GM19043 (cell line): ENCODE data around the gene TMEM51.

Source experiments
- ATAC-seq: cut with Tn5 transposase; IDR thresholded peaks from one replicate; pipeline ENCODE4 v1.9.1; 2021; ENCODE audit warnings: low read depth; ENCODE audit not compliant: unreplicated experiment

Gene TMEM51

DNA sequence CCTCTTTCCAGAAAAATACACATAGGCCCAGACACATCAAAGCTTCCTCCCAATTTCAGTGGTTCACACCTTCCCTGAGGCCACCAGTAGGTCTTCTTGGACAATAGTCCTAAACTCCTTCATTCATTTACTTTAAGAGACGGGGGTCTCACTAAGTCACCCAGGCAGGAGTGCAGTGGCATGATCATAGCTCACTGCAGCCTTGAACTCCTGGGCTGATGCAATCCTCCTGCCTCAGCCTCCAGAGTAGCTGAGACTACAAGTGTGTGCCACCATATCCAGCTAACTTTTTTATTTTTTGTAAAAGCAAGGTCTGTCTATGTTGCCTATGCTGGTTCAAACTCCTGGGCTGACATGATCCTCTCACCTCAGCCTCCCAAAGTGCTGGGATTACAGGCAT is 85.2 kb downstream of the TMEM51 start:
- no peak for ATAC-seq

GRCh38 chr1:15242766-15243165 is 89.2 kb downstream of the TMEM51 start:
- ATAC-seq, result no peak

- ATAC-seq, result no peak
Observed at GRCh38 chr1:15243275-15244043, 89.9 kb downstream of the TMEM51 start.

DNA sequence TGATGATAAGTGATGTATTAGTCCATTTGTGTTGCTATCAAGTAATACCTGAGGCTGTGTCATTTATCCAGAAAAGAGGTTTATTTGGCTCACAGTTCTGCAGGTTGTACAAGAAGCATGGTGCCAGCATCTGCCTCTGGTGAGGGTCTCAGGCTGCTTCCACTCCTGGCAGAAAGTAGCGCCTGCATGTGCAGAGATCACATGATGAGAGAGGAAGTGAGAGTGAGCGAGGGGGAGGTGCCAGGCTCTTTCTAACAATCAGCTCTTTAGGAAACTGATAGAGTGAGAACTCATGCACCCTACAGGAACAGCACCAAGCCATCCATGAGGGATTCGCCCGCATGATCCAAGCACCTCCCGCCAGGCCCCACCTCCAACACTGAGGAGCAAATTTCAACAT is 91.3 kb downstream of the TMEM51 start:
- no peak for ATAC-seq

DNA sequence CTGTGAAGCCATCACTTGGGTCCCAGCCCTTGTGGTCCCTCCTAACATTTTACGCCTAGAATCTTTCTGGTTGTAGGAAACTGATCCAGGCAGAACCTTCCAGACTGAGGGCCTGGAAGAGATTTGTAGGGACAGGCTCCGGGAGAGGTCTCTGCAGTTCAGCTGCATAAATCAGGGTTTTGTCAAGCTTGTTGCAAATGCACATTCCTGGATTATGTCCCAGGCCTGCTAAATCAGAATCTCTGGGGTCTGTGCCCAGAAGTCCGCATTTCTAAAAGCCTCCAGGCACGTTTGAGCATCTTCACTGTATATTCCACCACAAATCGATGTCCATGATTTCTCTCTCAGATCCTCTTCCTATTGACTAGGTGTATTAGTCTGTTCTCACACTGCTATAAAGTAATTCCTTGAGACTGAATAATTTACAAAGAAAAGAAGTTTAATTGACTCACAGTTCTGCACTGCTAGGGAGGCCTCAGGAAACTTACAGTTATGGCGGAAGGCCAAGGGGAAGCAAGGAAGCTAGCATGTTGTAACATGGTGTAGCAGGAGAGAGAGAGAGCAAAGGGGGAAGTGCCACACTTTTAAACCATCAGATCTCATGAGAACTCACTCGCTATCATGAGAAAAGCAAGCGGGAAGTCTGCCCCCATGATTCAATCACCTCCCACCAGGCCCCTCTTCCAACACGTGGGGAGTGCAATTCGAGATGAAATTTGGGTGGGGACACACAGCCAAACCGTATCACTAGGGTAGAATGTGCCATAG is 92.2 kb downstream of the TMEM51 start:
- ATAC-seq, result no peak

DNA sequence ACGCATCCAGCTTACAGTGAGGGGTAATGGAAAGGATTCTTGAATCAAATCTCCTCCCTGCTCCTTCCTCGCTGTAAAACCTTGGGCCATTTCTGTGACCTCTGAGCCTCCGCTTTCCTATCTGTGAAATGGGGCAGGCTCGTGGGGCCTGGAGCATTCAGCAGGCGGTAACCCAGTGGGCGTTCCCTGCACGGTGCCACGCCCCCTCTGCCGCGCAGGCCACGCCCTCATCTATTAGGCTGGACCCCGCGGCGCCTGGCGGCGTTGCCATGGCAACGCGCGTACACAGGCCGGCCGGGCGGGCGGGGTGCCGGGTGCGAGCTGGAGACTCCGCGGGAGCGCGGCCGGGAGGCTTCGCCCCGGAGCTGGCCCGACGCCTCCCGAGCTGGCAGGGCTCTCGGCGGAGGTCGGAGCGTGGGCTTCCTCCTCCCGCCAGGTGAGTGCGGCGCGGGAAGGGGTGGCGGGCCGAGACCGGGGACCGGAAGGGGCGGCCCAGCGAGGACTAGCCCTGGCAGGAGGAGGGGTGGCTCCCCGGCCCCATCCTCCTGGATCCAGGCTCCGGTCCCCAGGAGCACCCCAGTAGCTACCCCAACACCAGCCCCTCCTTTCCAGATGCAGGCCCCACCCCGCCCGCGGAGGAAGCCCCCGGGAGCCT is 93.5 kb downstream of the TMEM51 start, which contains the start of gene FHAD1:
Gene FHAD1 (plus strand): TSS at position 264 of the 655 bp plus-strand sequence. CDS start 4,562 bp downstream, outside the sequence.
- ATAC-seq, result peak; percentile 49

- no peak for ATAC-seq
Observed at GRCh38 chr1:15248216-15248615, 94.7 kb downstream of the TMEM51 start.

- no peak for ATAC-seq
Observed at GRCh38 chr1:15249081-15249480, 95.5 kb downstream of the TMEM51 start.

DNA sequence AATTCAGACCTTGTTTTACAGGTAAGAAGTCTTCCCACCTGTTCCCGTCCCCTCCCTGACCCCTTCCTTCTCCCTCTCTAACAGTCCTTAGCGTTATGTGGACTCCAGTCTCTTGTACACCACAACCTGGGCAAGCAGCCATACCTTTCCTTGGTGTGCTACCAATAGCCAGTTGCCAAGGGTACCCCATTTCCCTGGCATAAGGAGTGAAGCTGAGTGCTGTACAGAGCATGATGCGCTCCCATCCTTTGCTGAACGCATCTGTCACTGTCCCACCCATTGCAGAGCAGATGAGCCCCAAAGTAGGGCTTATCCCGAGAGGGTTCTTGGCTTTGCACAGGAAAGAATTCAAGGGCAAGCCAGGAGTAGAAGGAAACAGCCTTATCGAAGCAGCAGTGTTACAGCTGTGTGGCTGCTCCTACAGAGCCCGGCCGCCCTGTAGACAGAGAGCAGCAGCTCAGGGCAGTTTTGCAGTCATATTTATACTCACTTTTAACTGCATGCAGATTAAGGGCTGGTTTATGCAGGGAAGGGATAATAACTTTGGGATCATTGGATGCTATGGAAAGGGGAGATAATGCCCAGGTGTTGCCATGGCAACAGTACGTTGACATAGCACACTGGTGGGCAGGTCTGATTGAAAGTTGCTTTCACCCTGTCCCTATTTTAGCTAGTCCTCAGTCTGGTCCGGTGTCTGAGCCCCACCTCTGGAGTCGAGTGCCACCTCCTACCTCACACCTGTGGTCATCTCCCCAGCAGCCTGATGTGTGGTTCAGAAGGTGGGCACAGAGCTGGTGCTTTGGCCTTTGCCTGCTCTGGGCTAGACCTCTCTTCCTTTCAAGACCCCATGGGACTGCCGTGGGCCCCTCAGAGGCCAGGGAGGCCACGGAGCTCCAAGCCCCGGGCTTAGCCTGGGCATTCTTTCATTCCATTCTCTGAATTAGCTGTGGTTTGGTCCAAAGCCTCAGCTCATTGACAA is 98.6 kb downstream of the TMEM51 start:
- no peak for ATAC-seq

GRCh38 chr1:15254559-15254958 is 101.0 kb downstream of the TMEM51 start:
- ATAC-seq, result no peak

GRCh38 chr1:15255582-15256149 is 102.1 kb downstream of the TMEM51 start:
- ATAC-seq, result no peak

- ATAC-seq, result no peak
Observed at GRCh38 chr1:15256584-15256983, 103.0 kb downstream of the TMEM51 start.

GRCh38 chr1:15257309-15257708 is 103.8 kb downstream of the TMEM51 start:
- no peak for ATAC-seq

- no peak for ATAC-seq
Observed at GRCh38 chr1:15258833-15259621, 105.5 kb downstream of the TMEM51 start.

DNA sequence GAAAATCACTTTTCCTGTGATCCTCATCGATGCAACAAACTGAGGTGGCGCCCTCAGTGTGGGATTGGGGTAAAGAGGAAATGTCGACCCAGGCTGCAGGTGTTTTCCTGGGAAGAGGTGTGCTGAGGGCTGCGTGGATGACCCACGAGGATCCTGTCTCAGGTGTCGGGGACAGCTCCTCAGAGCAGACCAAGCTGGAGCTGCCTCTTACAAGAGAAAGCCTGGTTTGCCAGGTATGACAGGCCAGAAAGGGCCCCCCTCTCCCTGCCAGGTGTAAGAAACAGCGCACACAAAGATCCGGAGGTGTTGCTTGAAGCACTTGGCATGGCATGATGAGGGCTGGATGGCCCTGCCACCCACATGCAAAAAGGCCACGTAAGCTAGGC is 106.1 kb downstream of the TMEM51 start:
- no peak for ATAC-seq

DNA sequence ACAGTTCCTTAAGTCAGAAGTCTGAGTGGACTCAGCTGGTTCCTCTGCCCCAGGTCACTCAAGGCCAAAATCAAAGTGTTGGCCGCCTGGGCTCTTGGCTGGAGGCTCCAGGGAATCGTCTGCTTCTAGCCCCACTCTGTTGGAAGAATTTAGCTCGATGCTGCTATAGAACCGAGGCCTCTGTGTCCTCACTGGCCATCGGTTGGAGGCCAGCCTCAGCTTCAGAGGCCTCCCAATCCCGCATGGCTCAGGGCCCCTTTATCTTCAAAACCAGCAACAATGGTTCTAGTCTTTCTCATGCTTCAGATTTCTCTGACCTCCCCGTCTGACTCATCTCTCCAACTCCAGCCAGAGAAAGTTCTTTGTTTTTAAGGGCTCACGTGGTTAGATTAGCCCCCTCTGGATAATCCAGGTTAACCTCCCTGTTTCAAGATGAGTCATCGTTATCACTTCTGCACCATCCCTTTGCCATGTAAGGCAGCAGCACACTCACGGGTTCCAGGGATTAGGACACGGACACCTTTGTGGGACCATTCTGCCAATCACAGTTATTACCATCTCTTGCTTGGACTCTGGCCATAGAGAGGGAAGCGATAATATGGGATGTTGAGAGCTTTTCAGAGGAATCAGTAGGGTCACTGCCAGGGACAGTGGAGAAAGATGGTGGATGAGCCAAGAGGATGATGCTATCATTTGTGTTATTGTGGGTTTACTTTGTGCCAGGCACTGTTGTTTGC is 107.0 kb downstream of the TMEM51 start:
- ATAC-seq, result no peak

- no peak for ATAC-seq
Observed at GRCh38 chr1:15261155-15262002, 107.8 kb downstream of the TMEM51 start.

DNA sequence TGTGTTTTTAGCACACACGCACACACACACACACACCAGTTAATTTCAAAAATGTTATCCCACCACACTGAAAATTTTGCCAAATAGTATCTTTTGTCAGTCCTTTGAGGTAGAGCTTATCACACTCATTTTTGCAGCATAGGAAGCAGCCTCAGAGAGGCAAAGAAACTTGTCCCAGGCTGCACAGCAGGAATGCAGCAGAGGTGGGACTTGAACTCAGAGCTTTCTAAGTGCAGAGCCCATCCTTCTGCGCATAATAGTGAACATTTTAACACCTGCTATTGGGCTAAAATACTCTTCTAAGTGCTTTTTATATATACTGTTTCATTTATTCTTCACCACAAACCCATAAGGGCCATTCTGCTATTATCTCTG is 108.4 kb downstream of the TMEM51 start:
- ATAC-seq, result no peak
